ENCODE results near the gene TFAP2B.

Gene TFAP2B

GRCh38 chr6:50825375-50826036 is 6.8 kb downstream of the TFAP2B start:
- DNase-seq, result no peak

GRCh38 chr6:50826037-50826761 is 7.5 kb downstream of the TFAP2B start:
- DNase-seq, result no peak

GRCh38 chr6:50826803-50827202 is 8.1 kb downstream of the TFAP2B start:
- DNase-seq, result no peak

- DNase-seq, result no peak
Measured at GRCh38 chr6:50829049-50829448, 10.4 kb downstream of the TFAP2B start.

GRCh38 chr6:50829898-50830444 is 11.3 kb downstream of the TFAP2B start:
- no peak for DNase-seq

- DNase-seq, result no peak
Measured at GRCh38 chr6:50831186-50831585, 12.5 kb downstream of the TFAP2B start.

- no peak for DNase-seq
Measured at GRCh38 chr6:50832912-50833311, 14.2 kb downstream of the TFAP2B start.

GRCh38 chr6:50834929-50835410 is 16.3 kb downstream of the TFAP2B start:
- no peak for DNase-seq

GRCh38 chr6:50836231-50836630 is 17.6 kb downstream of the TFAP2B start:
- DNase-seq, result no peak

GRCh38 chr6:50837589-50838445 is 19.1 kb downstream of the TFAP2B start:
- DNase-seq, result no peak

GRCh38 chr6:50840112-50840810 is 21.6 kb downstream of the TFAP2B start:
- DNase-seq, result no peak

- no peak for DNase-seq
Measured at GRCh38 chr6:50840811-50841192, 22.1 kb downstream of the TFAP2B start.

GRCh38 chr6:50842446-50842845 is 23.8 kb downstream of the TFAP2B start:
- no peak for DNase-seq

- no peak for DNase-seq
Measured at GRCh38 chr6:50842861-50843384, 24.3 kb downstream of the TFAP2B start.

GRCh38 chr6:50843842-50844241 is 25.2 kb downstream of the TFAP2B start:
- DNase-seq, result no peak

GRCh38 chr6:50845499-50846143 is 26.9 kb downstream of the TFAP2B start:
- DNase-seq, result no peak

- no peak for DNase-seq
Measured at GRCh38 chr6:50846144-50846851, 27.6 kb downstream of the TFAP2B start.

- DNase-seq, result no peak
Measured at GRCh38 chr6:50846852-50847155, 28.1 kb downstream of the TFAP2B start.

GRCh38 chr6:50847890-50848594 is 29.4 kb downstream of the TFAP2B start:
- no peak for DNase-seq

GRCh38 chr6:50848989-50849795 is 30.5 kb downstream of the TFAP2B start:
- DNase-seq, result no peak

Measured in SIG-M5 (cell line).